HT-29 (cell line): ENCODE data around the gene PLA2G6. TPM values are rescaled to one million over a fixed set of nuclear protein-coding genes. Genes with fewer than 3 reads are reported as not detected.
"Not testable (repeated sequence)": the region's sequence is repeated elsewhere in the genome, so short reads cannot be mapped to it uniquely, and the experiment has no call there.

Source experiments
- DNase-seq: peaks from one replicate; pipeline ENCODE4 v3.0.0-alpha.2; 2015; ENCODE audit warnings: low spot score
- total RNA-seq: library from RNA; depleted of rRNA; stranded (reverse); fragments of >200 nt; shearing (Covaris generic); gene quantifications from 2 replicates; pipeline ENCODE4 v1.2.3, GENCODE V29; 2014

The PLA2G6 gene
- total RNA-seq, 1 experiment from 2014 or later = 16.1 TPM

DNA sequence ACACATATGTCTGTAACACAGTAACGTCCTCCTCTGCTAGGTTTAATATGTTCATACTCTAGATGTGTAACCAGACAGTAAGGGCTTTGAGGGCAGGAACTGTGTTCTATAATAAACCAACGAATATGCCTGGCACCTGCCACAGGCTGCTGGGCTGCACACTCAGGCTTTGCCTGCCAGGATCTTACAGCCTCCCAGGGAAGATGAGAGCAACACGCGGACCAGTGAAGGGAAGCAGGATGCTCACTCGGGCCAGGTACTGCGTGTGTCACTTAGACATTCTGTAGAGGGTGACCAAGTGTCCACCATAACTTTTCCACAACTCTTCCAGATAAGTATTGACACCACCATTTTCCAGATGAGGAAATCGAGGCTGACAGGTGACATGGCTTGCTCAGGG is 49.5 kb downstream of the PLA2G6 start:
- no peak for DNase-seq

DNA sequence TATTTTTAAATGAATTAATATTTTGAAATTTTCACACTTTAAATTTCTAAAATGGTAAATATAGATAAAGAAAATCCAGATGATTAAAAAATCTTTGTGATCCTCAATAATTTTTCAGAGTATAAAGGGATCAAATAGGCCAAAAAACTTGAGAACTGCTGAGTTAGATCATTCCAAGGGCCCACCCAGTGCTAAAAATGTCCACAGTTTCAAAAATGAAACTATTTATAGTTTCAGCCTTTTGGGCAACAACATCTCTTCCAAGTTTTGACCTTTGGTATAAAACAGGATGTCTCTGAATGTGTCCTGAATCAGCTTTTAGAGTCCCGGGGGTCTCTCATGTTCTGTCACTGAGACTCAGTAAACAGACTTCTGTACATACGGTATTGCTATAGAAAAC is 50.2 kb downstream of the PLA2G6 start:
- no peak for DNase-seq

DNA sequence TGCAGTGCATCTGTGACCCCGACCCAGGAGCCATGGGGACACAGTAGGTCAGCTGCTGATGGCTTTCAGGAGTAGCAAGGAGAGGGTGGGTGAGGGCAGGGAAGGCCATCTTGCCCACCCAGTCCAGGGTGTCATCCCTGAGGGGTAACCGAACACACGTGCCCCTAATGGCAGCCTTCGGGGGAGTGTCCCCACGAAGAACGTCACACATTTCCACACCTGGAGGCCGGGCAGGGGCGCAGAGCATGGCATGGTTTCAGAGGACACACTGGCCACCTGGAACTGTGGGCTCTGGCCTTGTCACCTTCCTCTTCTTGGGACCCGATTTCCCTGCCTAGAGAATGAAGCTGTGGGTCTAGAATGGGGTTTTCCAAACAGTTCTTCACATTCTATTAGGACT is 51.8 kb downstream of the PLA2G6 start:
- DNase-seq = no peak

DNA sequence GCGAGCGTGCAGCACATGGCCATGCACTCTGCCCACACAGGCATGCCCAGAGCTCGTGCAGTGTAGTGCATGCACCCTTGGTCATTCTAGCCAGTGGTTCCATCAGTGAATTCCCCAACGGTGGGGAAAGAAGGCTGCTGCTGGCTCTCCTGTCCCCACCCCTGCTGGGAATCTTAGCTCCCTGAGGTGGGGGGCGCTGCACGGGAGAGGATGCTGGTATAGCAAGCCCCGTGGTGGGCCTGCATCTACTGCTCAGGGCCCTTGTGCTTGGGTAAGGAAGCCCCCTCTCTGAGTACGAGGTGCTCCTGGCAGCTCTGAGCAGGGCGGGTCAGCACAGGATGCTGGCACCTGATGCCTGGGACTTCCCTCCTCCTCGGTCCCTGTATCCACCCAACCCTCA is 52.6 kb downstream of the PLA2G6 start:
- DNase-seq = no peak

DNA sequence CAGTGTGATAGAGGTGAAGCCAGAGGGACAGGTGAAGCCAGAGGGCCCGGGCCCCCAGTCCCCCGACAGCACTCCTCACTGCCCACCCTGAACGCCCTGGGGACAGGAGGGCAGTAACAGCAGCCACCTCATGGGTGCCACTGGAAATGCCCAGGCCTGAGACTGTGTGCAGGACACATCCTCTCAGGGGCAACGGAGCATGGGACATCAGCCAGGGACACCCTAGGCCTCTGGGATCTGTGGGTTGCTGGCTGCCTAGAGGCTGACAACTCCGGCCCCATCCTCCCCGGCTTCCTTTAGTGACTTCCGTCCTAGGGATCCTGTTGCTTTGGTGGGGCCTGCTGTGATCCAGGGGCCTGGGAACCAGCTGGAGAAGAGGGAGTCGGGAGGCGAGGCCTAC is 53.8 kb downstream of the PLA2G6 start:
- DNase-seq = no peak

DNA sequence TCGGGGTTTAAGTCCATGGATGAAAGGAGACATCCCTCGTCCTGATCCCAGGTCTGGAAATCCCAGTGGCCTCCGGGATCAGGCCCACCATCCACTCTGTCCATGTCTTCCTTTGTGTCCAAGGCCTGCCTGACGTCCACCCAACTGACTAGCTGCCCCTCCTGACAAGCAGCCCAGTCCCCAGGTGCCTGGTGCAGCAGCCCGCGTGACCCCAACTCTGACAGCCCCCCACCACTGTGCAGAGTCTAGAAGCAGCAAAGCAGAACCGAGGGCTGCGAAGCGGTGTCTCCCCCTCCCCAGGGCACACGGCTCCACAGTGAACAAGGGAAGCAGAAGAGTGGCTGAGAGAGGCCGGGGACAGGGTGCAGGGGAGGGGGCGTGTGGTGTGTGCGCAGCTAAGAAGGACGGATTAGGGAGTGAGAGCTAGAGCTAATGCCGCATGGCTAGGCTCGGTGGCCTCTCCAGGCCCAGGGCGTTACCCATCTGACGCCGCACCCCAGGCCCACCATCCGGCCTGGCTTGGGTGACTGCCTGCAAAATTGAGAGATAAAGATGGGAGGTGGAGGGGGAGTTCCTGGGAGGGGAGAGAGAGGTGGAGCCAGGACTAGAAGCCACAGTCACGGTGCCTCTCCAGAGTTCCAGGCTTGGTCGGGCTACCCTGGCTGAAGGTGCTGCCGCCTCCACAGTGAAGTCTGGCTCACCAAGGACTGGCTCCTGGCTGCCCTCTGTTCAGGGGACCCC is 54.5 kb downstream of the PLA2G6 start:
- no peak for DNase-seq

DNA sequence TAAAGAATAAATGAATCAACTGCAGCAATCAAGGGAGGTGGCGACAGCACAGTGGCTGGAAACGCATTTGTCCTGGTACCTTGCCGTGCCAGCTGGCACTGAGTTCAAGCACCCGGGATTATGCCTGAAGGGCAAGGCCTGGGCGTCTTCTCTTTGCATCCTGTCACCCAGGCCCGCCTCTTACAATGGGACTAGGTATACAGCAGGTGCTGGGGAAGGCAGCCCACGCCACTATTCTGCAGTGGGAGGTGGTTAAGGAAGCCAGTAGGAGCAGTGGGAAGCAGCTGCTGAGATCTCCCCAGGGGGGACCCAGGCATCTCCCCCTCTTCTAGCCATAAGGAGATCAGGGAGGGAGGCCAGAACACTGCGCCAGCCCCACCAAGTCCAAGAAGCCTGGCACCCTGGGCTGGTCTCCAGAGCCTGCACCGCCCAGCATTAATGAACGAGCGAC is 55.9 kb downstream of the PLA2G6 start:
- no peak for DNase-seq

DNA sequence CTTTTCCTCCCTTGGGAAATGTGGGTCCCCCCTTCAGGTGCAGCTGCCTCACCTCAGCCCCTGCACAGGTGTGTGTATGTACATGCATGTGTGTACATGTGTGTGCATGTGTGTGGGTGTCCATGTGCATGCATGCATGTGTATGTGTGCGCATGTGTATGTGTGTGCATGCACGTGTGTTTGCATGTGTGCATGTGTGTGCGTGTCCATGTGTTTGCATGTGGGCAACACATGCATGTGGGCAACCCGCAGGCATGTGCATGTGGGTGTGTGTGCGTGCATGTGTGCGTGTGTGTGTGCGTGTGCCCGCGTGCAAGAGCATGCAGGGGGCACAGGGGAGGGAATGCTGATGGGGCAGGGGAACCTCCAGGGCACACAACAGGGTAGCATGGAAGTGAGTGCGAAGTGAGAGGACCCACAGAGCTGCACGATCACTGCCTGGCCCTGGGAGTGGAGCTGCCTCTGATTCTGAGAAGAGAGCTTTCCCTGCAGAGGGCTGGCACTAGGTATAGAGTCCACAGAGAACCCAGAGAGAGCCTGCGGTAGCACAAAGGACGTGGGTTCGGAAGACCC is 56.5 kb downstream of the PLA2G6 start:
- no peak for DNase-seq

DNA sequence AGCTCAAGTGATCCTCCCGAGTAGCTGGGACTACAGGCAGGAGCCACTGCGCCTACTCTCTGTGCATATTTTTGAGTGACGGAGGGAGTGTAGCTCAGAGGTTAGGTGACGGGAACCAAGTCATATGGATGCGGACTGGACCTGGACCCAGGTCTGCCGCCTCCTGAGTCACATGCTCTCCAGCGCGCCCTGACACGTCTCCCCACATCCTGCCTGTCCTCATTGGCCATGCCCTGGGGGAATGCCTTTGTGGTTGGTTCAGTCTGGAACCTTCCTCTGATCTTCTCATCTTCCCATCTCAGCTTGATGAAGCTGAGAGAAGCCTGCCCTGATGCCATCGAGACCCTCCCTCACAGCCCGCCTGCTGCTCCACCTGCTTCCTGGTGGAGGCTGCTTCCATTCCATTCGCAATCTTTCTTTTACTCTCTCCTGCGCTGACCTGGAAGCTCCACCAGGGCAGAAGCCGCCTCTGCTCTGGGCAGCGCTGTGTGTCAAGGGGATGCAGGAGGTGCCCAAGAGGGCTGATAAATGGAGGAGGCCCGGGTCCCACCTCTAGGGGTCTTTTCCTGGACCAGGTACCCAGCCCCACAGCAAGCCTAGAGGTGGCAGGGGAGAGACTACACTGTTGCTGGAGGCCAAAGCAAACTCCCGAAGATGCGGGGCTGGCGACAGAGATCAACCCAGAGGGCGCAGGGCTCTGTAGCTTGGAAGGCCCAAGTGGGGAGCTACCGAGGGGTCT is 57.2 kb downstream of the PLA2G6 start:
- no peak for DNase-seq

DNA sequence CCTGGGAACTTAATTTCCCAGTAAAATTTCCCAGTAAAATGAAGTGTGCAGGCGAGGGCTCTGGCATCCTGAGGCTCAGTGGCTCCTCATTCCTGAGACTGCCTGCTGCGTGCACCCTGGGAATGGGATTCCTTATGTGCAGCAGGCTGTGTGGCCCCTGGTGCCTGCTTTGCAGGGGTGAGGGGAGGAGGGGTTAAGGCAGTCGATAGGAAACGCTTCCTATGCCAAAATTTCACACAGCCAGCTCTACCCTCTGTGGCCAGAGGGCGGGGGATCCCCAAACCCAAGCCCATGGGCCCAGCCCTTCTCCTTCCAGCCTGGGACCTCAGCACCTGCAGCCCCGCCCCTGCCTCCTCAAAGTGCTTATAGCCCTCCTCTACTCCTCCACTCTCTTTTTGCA is 59.0 kb downstream of the PLA2G6 start:
- DNase-seq = no peak

DNA sequence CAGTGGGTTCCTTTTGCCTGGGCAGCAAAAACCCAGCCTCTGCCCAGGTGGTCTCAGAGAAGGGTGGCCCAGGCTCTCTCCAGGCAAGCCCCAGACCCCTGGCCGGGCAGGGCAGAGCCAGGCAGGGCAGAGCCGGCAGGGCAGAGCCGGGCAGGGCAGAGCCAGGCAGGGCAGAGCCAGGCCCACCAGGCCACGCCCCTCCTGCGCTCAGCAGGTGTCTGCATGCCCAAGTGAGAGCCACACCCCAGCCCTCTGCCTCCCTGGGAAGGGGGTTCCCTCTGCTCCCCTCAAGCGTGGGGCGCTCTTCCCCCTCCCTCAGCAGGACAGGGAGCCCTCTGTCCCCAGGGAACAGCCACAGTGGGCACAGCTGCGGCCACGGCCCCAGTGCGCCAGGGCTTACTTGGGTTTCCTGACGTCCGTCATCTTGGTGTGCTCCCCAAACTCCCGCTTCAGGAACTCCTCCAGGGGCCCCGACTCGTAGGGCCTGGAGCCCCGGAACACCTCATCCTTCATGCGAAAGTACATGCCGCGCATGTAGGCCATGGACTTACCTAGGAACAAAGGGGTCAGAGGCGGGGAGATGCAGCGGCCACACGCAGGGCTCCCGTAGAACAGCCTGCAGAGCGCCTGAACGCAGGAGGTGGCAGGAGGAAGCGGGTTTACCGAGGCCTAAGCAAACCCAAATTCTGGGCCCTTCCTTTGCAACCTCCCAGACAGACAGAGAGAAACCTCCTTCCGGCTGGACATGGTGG is 61.1 kb downstream of the PLA2G6 start:
- peak; percentile 45 for DNase-seq

DNA sequence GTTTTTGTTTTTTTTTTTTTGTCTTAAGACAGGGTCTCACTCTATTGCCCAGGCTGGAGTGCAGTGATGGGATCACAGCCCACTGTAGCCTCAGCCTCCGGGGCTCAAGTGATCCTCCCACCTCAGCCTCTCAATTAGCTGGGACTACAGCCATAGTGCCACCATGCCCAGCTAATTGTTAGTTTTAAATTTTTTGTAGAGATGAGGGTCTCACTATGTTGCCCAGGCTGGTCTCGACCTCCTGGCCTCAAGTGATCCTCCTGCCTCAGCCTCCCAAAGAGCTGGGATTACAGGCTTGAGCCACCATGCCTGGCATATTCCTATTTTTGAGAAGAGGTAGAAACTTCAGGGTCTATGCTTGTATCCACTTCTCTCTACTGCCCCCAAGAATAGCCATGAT is 62.9 kb downstream of the PLA2G6 start:
- DNase-seq = not testable (repeated sequence)

DNA sequence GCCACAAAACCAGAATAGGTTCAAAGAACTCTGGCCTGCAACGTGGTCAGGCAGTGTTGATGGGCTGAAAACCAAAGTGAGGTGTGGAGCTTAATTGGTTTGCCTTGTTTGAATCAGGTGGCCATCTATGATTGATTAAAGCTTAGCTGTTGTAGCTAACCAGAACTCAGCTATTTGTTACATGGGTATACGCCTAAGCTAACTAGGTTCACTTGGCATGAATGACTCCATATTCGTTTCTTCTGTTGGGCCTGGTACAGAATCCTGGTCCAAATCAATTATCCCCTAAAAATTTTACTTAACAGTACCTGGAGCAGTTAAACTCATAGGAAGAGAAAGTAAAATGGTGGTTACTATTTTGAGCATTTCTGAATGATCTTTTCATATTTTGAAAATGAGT is 63.4 kb downstream of the PLA2G6 start:
- no peak for DNase-seq

DNA sequence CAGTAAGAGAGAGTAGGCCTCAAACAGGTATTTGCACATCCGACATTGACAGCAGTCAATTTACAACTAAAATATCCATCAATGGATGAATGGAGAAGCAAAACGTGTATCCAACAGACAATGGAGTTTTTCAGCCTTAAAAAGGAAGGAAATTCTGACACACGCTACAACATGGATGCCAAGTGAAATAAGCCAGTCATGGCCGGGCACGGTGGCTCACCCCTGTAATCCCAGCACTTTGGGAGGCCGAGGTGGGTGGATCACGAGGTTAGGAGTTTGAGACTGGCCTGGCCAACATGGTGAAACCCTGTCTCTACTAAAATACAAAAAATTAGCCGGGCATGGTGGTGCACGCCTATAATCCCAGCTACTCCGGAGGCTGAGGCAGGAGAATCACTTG is 64.1 kb downstream of the PLA2G6 start:
- DNase-seq = not testable (repeated sequence)

DNA sequence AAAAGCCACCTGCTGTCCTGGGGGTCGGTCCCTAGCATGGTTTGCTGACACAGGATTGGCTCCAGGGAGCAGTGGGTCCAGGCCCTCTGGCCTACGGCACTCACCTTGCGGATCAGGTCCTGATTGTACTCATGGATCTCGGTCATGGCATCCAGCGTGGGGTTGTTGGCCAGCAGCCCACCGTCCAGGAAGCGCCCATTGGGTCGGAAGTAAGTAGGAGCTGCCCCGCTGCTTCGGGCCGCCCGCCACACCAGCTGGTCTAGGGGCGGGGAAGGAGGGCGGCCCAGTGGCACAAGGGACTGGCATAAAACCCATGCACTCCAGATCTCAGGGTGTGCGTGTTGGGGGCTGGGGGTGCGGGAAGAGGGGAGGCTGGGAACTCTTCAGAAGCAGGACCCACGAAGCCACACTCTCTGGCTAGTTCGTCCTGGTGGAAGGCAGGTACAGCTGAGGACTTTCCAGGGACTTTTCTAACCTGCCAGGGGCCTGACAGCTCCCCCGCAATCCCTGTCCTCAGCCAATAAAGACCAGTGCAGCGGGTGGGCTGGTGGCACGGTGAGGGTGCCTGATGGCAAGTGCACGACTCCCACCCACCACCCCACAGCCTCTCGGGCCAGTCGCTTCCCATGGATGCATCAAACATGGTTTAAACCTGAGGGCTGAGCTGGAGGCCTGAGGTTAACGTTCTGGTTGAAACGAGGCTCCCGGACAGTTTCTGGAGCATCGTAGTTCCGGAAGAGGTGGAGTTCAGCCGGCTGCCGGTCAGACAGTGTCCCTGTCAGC is 66.0 kb downstream of the PLA2G6 start:
- DNase-seq = no peak

DNA sequence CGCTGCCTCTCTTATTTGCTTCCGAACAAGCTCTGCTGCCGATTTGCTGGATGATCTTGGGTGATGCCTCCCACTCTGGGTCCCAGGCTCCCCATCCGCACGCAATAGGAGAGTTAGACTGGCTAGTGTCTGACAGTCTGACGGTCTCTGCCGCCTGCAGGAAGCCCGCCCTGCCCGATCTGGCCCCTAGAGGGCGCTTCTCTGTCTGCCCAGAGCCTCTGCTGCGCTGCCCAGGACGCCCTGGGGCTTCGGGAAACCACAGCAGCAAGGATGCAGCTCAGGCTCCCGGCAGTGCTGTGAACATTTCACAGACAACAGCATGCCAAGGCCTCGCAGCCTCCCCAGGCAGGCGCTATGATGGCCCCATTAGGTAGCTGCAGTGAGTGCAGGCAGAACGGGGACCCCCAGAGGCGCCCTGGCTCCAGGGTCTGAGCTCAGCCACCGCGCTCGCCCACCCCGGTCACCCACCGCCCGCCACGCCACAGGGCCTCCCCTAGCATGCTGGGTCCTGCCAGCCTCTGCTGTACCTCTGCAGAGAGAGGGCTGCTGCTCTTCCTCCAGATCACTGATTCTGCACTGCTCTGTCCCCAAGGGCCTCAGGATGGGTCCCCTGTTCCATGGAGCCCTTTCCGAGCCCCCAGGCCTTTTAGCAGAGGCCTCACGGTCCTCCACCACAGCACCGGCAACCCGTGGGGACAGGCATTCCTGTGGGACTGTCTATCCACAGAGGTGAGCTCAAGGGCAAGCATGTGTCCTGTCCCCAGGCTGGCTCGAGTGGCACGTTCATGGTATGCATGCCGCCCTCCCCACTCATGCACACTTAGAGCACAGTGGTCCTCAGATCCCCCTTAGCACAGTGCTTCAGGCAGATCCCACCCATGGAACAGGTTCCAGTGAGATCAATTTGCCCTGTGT is 66.9 kb downstream of the PLA2G6 start:
- DNase-seq = peak; percentile 76

DNA sequence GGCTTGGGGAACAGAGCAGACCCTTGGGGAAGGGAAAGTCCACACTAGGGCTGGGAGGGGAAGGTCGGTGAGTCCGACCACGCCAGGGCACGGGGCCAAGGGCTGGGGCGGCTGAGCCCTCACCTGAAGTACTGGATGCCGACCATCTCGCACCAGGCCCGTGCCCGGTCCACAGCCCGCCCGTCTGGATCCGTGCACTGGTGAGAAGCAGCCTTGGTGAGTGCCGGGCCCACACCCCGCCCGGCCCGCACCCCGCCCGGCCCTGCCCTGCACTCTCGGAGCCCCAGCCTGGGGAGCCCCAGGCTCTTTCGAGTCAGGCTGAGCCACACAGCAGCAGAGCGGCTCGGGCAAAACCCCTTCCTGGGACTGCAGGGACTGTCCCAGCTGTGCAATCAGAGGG is 69.2 kb downstream of the PLA2G6 start:
- DNase-seq = no peak

DNA sequence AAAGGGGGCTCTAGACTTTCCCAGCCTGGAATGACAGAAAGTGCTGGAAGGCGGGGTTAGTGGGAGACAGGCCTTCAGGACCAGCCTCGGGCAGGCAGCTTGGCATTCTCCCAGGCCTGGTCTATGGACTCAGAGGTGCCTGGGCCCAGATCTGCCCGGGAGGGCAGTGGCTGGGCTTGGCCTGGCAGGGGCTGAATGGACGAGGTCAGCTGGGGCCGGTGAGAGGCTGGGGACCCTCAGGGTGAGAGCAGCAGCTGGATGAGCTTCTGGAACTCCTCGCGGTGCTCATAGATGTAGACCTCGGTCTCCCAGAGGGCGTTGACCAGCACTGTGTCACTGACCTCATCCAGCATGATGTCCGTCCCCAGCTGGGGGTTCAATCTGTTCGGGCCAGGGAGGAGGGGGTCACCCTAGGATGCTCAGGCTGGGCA is 69.7 kb downstream of the PLA2G6 start:
- DNase-seq = peak; percentile 23

DNA sequence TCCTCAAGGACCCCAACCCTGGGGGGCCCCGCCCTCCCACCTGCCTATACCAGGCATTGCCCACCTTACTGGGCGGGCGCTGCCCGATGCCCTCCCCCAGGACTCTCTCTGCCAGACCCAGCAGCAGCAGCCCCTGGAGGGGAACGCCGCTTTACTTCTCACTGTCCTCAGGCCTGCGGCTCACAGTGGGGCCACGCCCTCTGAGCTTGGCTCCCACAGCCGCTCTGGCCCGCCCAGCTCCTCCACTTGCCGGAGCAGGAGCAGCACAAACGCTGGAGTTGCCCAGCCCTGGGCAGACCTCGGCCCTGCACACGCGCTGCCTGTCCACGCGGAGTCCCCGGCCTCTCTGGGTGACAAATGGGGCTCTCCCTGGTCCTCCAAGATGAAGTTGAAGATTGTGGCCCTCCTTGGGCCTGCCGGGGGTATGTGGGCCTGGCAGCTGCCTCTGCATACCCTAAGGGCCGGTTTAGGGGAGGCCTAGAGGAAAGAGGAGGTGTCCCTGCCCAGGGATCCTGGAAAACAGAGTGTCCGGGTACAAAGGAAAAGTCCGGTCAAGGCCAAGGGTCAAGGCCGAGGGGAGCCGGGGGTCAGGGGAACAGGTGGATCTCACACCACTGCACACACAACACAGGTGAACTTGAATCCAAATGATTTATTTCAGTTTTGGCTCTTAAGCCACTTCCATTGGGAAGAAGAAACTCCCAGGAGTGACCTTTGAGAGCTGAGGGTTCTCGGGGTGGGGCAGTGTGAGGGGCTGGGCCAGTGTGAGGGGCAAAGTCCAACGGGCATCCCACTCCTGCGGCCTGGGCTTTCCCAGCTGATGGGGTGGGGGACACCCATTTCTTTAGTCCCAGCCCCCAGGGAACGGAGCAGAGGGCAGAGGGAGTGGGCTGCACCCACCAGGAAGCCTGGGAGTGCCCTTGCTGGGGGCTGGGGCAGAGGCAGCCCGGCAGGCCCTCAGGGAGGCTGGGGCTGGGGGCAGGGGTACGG is 70.5 kb downstream of the PLA2G6 start:
- peak; percentile 64 for DNase-seq
